ENCODE data around the gene GMEB1. TPM values are rescaled to one million over a fixed set of nuclear protein-coding genes. Genes with fewer than 3 reads are reported as not detected.

Gene GMEB1
- total RNA-seq, 2 experiments from 2014 or later = 25.3 to 26.6 TPM

GRCh38 chr1:28755701-28756100 lies 87.1 kb downstream of the GMEB1 start:
- Mint-ChIP-seq H3K9me3 (no peaks in the 10 kb centered on the region), H3K27me3 (no peaks in the 10 kb centered on the region), H3K27ac (no peak overlapping the region), H3K4me1 (peaks cover 35% of the 10 kb centered on the region), H3K36me3 (peaks cover 36% of the 10 kb centered on the region), H3K4me3 (no peak overlapping the region)
- DNase-seq = no peak

GRCh38 chr1:28756846-28757245 lies 88.3 kb downstream of the GMEB1 start:
- Mint-ChIP-seq H3K4me1 (peaks cover 30% of the 10 kb centered on the region), H3K9me3 (no peaks in the 10 kb centered on the region), H3K4me3 (no peak overlapping the region), H3K27ac (no peak overlapping the region), H3K27me3 (no peaks in the 10 kb centered on the region), H3K36me3 (peaks cover 30% of the 10 kb centered on the region)
- no peak for DNase-seq

- Mint-ChIP-seq H3K9me3 (no peaks in the 10 kb centered on the region), H3K27ac (peak overlapping the region; percentile 49), H3K4me1 (peaks cover 25% of the 10 kb centered on the region), H3K27me3 (no peaks in the 10 kb centered on the region), H3K4me3 (no peak overlapping the region), H3K36me3 (peaks cover 25% of the 10 kb centered on the region)
- DNase-seq = no peak
Observed at GRCh38 chr1:28758420-28758819, 89.8 kb downstream of the GMEB1 start.

- Mint-ChIP-seq H3K36me3 (peaks cover 21% of the 10 kb centered on the region), H3K4me1 (peaks cover 19% of the 10 kb centered on the region), H3K4me3 (no peak overlapping the region), H3K27me3 (no peaks in the 10 kb centered on the region), H3K27ac (no peak overlapping the region), H3K9me3 (no peaks in the 10 kb centered on the region)
- DNase-seq = no peak
Observed at GRCh38 chr1:28759257-28759656, 90.7 kb downstream of the GMEB1 start.

- no peaks in the 10 kb centered on the region for H3K9me3 Mint-ChIP-seq
- H3K4me3 Mint-ChIP-seq = no peak overlapping the region
- no peak overlapping the region for H3K27ac Mint-ChIP-seq
- DNase-seq = no peak
- peaks cover 29% of the 10 kb centered on the region for H3K36me3 Mint-ChIP-seq
- no peaks in the 10 kb centered on the region for H3K27me3 Mint-ChIP-seq
- H3K4me1 Mint-ChIP-seq = peaks cover 29% of the 10 kb centered on the region
Observed at GRCh38 chr1:28761189-28761588, 92.6 kb downstream of the GMEB1 start.

- peaks cover 22% of the 10 kb centered on the region for H3K36me3 Mint-ChIP-seq
- no peaks in the 10 kb centered on the region for H3K27me3 Mint-ChIP-seq
- peaks cover 12% of the 10 kb centered on the region for H3K4me1 Mint-ChIP-seq
- no peak overlapping the region for H3K27ac Mint-ChIP-seq
- DNase-seq = no peak
- no peak overlapping the region for H3K4me3 Mint-ChIP-seq
- no peaks in the 10 kb centered on the region for H3K9me3 Mint-ChIP-seq
Observed at GRCh38 chr1:28766532-28767183, 98.1 kb downstream of the GMEB1 start.

Other genes with a start within 250 kb of the GMEB1 start
- gene RCC1, start 162.7 kb upstream of the GMEB1 start, total RNA-seq = 100 to 1,000 TPM; 133 to 138 TPM
- gene TRNAU1AP, start 115.7 kb upstream of the GMEB1 start, total RNA-seq = 10 to 100 TPM; 42.6 to 43.2 TPM
- not detected for gene RAB42, start 76.5 kb upstream of the GMEB1 start, total RNA-seq
- 10 to 100 TPM; 26.5 to 28.0 TPM for gene TAF12, start 25.7 kb upstream of the GMEB1 start, total RNA-seq
- gene RNU11, start 20.2 kb upstream of the GMEB1 start, total RNA-seq = not detected
- 100 to 1,000 TPM; 104 to 107 TPM for gene YTHDF2, start 68.2 kb downstream of the GMEB1 start, total RNA-seq
- gene OPRD1, start 143.4 kb downstream of the GMEB1 start, total RNA-seq = under 1 TPM in 1 of 2 experiments, not detected in 1; 0.02 TPM
- 10 to 100 TPM; 77.1 to 86.7 TPM for gene EPB41, start 245.8 kb downstream of the GMEB1 start, total RNA-seq